Measurements from ENCODE around the gene CTDSPL. TPM values are rescaled to one million over a fixed set of nuclear protein-coding genes. Genes with fewer than 3 reads are reported as not detected.

Gene CTDSPL
- total RNA-seq, 1 donor from 2014 or later = 43.4 TPM

DNA sequence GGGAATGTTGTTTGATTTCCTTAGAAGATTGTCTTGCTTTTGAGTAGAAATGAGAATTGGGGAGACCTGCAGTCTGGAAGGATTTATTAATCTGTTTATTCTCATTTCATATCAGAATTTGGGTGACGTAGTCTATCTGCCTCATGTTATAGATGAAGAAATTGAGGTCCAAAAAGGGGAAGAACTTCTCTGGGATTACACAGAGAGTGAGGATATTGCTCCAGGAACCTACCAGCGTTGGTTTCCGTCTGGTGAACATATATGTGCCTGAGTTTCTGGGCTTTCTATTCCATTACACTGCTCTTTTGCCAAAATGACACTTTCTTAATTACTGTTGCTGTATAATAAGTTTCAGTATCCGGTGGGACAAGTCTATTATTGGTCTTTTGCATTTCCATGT, 51.8 kb downstream of the CTDSPL start:
- DNase-seq (ENCODE audit: low read depth) = no peak

GRCh38 chr3:37916685-37917084, 55.0 kb downstream of the CTDSPL start:
- no peak for DNase-seq (ENCODE audit: low read depth)

- no peak for DNase-seq (ENCODE audit: low read depth)
These were observed 56.9 kb downstream of the CTDSPL start for GRCh38 chr3:37918627-37919026.

DNA sequence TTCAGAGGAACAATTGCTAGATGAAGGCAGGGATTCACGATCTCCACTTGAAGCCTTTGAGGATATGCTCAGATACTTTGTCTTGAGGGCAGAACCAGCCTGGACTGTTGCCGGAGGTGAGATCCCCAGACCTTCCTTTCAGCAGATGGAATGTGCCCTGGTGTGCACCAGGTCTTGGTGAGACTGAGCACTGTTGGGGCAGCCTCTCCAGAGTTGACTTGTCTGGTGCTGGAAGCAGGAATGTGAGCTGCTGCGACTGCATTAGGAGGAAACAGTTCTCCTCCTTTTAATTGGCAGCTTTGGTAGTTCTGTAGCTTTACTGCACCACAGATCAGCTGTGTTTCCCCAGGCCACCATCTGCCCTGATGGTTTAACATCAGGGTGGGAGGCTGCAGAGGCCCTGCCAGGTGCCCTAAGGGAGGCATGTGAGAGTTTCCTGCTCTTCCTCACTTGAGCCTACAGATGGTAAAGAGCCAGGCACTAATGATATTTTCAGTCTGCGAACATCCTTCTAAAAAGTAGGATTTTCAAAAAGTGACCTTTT, 58.5 kb downstream of the CTDSPL start:
- DNase-seq (ENCODE audit: low read depth) = no peak

GRCh38 chr3:37921025-37921424, 59.3 kb downstream of the CTDSPL start:
- no peak for DNase-seq (ENCODE audit: low read depth)

DNA sequence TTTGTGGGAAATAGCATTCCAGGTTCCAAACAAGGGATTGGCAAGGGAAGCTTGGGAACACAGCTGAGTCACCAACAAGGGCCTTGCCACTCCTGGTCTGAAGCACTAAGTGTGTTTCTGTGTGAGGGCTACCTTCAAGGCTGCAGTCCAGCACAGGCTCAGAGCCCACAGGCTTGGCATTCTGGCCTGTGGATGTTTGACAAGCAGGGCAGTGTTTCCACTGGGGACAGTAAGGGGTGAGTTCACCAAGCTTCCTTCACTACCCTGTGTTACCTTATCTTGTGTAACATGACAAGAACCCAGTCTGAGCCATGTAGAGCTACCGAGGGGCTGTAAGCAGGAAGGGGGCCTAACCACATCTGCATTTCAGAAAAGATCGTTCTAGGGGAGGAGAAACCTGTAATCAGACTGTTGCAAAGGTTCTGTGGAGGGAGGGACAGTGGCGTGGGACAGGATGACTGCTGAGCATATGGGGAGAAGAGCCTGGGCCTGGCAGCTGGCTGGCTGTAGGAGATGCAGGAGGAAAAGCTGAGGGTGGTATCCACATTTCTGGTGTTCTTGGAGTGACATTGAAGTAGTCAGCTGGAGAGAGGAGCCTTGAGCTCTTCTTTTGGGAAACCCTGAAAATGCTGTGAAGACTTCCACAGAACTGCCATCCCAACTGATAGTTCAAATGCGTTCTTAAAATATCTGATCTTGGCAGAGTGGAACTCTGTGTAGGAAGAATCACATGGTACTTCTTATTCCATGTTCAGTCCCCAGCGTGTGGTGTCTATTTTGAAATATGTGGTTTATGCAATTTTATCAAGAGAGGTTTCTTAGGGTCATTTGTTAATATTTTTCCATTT, 61.3 kb downstream of the CTDSPL start:
- peak; percentile 87 for DNase-seq (ENCODE audit: low read depth)

DNA sequence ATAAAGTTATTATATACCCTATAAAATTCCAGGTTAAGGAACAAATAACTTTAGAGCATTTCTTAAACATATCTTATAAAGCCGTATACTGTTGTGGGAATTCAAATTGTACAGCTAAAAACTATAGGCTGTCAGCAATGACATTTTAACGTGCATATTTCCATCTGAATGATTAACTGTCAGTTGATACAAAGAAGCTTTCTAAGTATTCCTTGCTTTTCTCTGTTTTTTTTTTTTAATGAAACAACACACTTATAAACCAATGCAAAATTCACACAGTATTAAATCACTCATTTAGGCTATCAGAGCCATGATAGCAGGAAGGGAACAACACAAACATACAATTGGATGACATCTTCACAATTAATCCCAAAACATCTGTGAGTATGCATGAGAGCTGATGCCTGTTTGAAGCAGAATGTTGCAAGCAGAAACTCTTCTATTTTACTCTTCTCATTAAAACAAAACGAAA, 61.9 kb downstream of the CTDSPL start:
- DNase-seq (ENCODE audit: low read depth) = no peak

DNA sequence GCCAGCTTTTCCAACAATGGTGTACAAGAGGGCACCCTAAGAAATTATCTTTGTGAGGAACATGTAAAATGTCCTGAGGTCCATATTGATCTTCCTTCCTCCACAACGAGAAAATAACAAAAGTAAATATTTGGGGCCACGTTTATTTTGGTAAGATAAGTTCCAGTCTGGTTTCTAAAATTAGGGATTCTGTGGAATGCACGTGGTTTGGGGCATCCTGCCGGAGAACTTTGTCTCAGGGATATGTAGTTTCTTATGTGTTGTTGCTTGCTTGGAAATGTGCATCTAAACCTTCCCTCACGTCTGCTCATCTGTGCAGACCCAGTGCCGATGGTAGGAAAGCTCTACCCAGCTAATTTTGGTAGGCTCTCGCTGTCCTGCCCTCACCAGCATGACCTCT, 62.8 kb downstream of the CTDSPL start:
- DNase-seq (ENCODE audit: low read depth) = no peak

- DNase-seq (ENCODE audit: low read depth) = no peak
These were observed 63.5 kb downstream of the CTDSPL start for GRCh38 chr3:37925157-37925556.

DNA sequence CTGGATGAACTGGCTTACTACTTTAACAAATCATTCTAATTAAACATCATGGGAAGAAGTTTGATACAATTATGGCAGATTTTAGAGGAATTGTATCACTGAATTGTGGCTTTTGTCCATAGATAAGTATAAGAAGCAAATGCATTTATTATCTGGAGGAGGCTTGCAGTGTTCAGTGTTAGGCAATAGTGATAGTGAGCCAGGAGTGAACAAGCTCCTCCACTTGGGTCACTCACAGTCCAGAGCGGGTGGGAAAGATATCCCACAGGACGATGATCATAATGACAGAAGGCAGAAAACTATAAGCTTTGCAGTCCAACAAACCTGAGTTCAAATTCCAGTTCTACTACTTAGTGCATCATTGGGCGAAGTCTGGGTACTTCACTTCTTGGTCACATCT, 64.9 kb downstream of the CTDSPL start:
- DNase-seq (ENCODE audit: low read depth) = no peak

GRCh38 chr3:37930495-37930894, 68.8 kb downstream of the CTDSPL start:
- no peak for DNase-seq (ENCODE audit: low read depth)

GRCh38 chr3:37932505-37932904, 70.8 kb downstream of the CTDSPL start:
- DNase-seq (ENCODE audit: low read depth) = no peak

DNA sequence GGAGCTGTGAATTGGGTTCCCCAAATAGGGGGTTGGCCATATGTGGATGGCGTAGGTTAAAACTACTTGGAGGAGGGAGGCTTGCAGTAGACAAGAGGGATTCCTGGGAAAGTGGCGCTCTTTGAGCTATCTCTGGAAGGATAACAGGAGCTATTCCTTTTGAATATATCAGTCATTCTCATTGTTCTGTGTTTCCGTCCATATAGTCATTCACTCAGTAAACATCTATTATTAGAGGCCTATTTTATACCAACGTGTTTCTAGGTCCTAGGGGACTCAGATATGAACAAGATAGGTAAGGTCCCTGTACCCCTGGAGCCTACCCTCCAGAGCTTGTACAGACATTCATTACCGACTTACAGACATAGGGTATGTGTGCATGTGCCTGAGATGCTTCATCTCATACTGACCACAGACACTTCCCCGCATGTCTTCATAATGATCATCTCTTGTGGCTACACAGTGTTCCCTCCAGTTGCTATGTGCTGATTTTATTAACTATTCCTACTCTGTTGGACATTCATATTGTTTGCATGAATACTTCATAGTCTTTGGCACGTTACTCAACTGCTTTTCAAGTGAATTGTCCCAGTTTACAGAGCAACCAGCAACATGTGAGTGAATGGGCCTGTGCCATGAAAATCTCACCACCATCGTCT, 73.1 kb downstream of the CTDSPL start:
- DNase-seq (ENCODE audit: low read depth) = no peak

- peak; percentile 80 for DNase-seq (ENCODE audit: low read depth)
These were observed 73.6 kb downstream of the CTDSPL start for GRCh38 chr3:37935290-37935668.

GRCh38 chr3:37935756-37936666, 74.3 kb downstream of the CTDSPL start:
- DNase-seq (ENCODE audit: low read depth) = peak; percentile 93

GRCh38 chr3:37937156-37937555, 75.5 kb downstream of the CTDSPL start:
- no peak for DNase-seq (ENCODE audit: low read depth)

DNA sequence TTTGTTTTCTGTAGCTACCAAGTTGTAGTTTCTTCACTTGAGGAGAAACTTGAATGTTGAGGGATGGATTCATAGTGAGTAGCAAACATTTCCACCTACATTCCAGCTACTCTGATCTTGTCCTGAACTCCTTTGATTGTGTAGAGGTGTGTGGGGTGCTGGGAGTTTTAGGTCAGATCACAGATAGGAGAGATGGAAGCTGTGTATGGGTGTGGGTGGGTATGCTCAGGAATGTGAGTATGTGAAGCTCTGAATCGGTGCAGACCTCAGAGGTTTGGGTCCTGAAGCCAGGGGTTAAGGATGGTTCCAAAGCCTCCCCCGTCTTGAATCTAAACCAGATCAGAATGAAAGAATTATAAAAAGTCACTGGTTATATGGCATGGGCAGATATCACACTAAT, 76.3 kb downstream of the CTDSPL start:
- DNase-seq (ENCODE audit: low read depth) = no peak

DNA sequence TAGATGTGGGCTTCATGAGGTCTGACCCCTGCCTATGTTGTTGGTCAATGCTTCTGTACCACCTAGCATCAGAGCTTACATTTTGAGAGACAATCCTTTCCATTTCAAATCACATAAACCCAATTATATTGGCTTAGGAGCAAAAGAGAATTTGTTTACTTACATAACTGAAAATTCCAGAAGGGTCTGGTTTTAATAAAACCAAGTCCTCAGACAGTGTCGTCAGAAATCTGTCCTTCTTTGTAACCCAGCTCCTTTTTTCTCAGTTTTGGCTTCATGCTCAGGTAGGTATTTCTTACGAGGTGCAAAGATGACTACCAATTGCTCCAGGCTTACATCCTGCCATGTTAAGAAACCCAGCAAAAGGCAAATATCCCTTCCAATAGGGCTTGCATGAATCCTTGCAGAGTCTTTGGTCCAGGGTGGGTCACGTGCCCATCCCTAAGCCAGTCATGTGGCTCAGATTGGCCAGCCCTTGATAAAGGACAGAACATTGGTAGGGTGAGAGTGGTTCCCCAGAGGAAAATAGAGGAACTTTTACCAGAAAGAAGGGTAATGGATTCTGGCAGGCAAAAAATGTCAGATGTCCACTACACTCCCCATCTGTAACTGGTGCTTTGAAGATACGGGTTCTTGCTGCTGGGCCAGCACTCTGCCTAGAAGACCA, 78.7 kb downstream of the CTDSPL start:
- DNase-seq (ENCODE audit: low read depth) = no peak

DNA sequence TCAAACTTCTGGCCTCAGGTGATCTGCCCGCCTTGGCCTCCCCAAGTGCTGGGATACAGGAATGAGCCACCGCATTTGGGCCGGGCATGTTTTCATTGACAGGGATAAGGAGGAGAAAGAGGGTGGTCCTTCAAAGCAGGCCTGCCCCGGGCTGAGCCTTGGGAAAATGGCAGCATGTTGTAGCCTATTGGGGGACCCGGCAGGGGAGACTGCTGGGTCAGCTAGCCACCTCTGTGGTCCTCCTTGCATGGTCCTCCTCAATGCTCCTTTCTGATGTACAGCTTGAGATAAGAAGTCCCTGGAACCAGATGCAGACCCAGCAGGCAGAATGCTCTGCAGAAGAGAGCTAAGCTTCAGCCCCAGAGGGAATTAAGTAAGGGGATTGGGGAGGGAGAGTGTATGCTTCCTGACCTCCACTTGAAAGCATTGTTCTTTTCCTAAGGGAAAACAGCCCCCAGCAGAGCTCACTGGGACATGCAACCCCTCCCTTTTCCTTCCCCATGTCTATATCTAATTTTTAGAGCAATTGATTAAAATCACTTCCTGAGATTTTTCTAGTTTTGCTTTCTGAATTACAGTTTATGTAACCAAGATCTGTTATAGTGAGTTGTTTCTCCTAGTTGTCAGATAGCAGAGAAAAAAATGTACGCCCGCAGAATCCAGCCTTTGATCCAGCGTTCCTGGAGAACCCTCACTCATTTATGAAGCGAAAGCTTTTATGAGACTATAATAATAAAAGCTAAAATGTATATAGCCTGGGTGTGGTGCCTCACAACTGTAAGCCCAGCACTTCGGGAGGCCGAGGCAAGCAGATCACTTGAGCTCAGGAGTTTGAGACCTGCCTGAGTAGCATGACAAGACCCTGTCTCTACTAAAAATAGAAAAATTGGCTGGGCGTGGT, 80.2 kb downstream of the CTDSPL start:
- DNase-seq (ENCODE audit: low read depth) = no peak

DNA sequence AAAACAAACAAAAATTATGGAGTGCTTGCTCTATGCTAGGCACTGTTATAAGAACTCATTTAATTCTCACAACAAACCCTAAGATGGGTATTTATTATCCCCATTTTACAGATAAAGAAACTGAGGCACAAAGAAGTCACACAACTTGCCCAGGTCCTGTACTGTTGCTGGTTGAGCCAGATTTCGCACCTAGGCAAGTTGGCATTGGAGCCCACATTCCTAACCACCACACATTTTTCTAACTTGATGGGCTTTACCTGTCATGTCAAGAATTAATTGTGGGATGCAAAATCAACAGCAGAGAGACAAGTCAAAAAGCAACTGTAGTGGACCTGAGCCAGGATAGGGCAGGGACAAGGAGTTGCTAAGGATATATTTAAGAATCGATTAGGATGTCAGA, 81.0 kb downstream of the CTDSPL start:
- no peak for DNase-seq (ENCODE audit: low read depth)

All from renal cortical epithelial cell (primary cell).